ENCODE data around the gene ANKRD23. TPM values are rescaled to one million over a fixed set of nuclear protein-coding genes. Genes with fewer than 3 reads are reported as not detected.
A peak's percentile ranks its signal among the peaks of the same experiment; 100 is the strongest.

The ANKRD23 gene
- total and polyA plus RNA-seq, 2 of the 13 experiments (the other 11 are each of a cell fraction or from before 2014, with no cell fraction given), result 1.5 to 1.6 TPM

GRCh38 chr2:96800061-96801004, 43.5 kb downstream of the ANKRD23 start (continued):
- TF ChIP-seq ZNF605 (CRISPR knock-in tag; IDR thresholded peaks at IDR 0.05) (0 out of 2 replicates have a peak, but pooled peaks have one; percentile 16), ZNF644 (CRISPR knock-in tag; IDR thresholded peaks at IDR 0.05; ENCODE audit: low read depth) (no peak), ZFX (CRISPR knock-in tag; IDR thresholded peaks at IDR 0.05; ENCODE audit: low read depth) (no peak), ZNF615 (CRISPR knock-in tag; IDR thresholded peaks at IDR 0.05; ENCODE audit: borderline replicate concordance) (no peak), EED (CRISPR knock-in tag; IDR thresholded peaks at IDR 0.05) (peak; percentile 53; the same call in 1 of the 2 replicates), AHR (CRISPR knock-in tag; IDR thresholded peaks at IDR 0.05) (no peak), KAT7 (CRISPR knock-in tag; IDR thresholded peaks at IDR 0.05; ENCODE audit: borderline replicate concordance) (no peak; the same call in 1 of the 2 replicates), HNRNPK (IDR thresholded peaks at IDR 0.05; ENCODE audit: low read depth, low read length, poor library complexity, severe bottlenecking) (no peak), UBTF (CRISPR knock-in tag; IDR thresholded peaks at IDR 0.05) (no peak), ZNF75D (CRISPR knock-in tag; IDR thresholded peaks at IDR 0.05; ENCODE audit: borderline replicate concordance) (no peak)

DNA sequence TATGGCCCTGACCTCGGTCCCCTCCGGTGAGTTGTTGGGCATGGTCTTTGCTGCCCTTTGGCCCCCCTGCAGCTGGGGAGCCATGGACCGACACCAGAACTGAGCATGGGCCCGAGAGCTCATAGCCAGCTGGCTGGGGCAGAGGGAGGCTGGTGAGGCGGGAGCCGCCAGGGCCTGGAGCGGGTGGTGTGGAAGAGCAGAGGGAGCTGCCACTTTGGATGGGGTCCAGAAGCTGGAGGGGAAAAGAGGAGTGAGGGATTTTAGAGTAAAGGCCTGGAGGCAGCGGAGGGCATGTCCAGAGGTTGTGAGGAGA, 44.2 kb downstream of the ANKRD23 start:
- DNase-seq (ENCODE audit: low spot score) (no peak), FAIRE-seq (no peak), ATAC-seq (no peak)
- TF ChIP-seq ZNF20 (CRISPR knock-in tag; IDR thresholded peaks at IDR 0.05) (no peak), POLR2AphosphoS5 (IDR thresholded peaks at IDR 0.05; ENCODE audit: low read depth, low read length) (no peak), GATA4 (IDR thresholded peaks at IDR 0.05; ENCODE audit: borderline replicate concordance, low read depth) (no peak)
- H3K9ac ChIP-seq (ENCODE audit: insufficient read depth, low read depth, low read length), result no peak overlapping the region
- in situ Hi-C loops (cut with HindIII; ENCODE audit: extremely low pct_ligation_motif_present, low pct_unique_long_range_greater_than_20kb) (no loop called here), intact Hi-C loops (cut with micrococcal nuclease; ENCODE audit: unreplicated experiment) (no loop called here)
- H3K9me3 ChIP-seq (ENCODE audit: low read length), result no peaks in the 10 kb centered on the region
- no peak overlapping the region for H3K4me2 ChIP-seq (ENCODE audit: low read depth, low read length)
- H2AFZ ChIP-seq (ENCODE audit: low read length), result no peak overlapping the region
- no peaks in the 10 kb centered on the region for H3K79me2 ChIP-seq (ENCODE audit: insufficient read depth, low read length)
- H3K27ac ChIP-seq (ENCODE audit: extremely low read length, insufficient read depth, low read length), result no peak overlapping the region
- H3K4me3 ChIP-seq (replicated peaks in 1 of 3; ENCODE audit: insufficient read depth in 1 of 3, low read depth in 2 of 3, low read length in 3 of 3), result no peak overlapping the region
- peaks cover 5 to 11% of the 10 kb centered on the region in 2 experiments; a peak in 3 of 5 replicates for H3K36me3 ChIP-seq (replicated peaks in 1 of 2; ENCODE audit: control insufficient read depth in 1 of 2, insufficient read depth in 2 of 2, low read length in 2 of 2)
- WGBS (ENCODE audit: low lambda C conversion rate), result 95% methylated on average over 8 of the region's 8 CpGs
- BruUV-seq (replicated peaks), result no TSS peak
- peaks cover 15% of the 10 kb centered on the region for H3K4me1 ChIP-seq (ENCODE audit: insufficient read depth, low read length)
- no peaks in the 10 kb centered on the region for H4K20me1 ChIP-seq (ENCODE audit: insufficient read depth, low read length)
- ChIA-PET POLR2A (interaction anchor here (1.1 to 2.1 kb wide), 4 partner anchors 10 to 250 kb away, joined by 3 to 7 read pairs (median 4); partner anchors contain the start of gene CNNM3), CTCF (ENCODE audit: low intra/inter-chr PET ratio, low total read pairs) (no interaction called here)
- H3K27me3 ChIP-seq (ENCODE audit: control insufficient read depth in 1 of 2, insufficient read depth in 2 of 2, low read length in 2 of 2), result no peaks in the 10 kb centered on the region

Data from HepG2 (cell line).